ENCODE measurements around the gene SMOC2.

GRCh38 chr6:168634541-168635328 lies 193.8 kb downstream of the SMOC2 start:
- TF ChIP-seq POLR2AphosphoS5 (IDR thresholded peaks at IDR 0.05), result peak in 2 of 3 donors; percentile 45 to 62
- no peak for TF ChIP-seq POLR2A (IDR thresholded peaks at IDR 0.05)
- no peak for TF ChIP-seq EP300 (IDR thresholded peaks at IDR 0.05; ENCODE audit: low read depth)
